Stimulated activated CD4-positive, alpha-beta T cell treated with anti-CD3 and anti-CD28 coated beads, Interleukin-12 subunit alpha, Interleukin-12 subunit beta, amount 100 ng/mL, for 4 hours (primary cell): ENCODE measurements around the gene POLK.
"Not testable (repeated sequence)": the region's sequence is repeated elsewhere in the genome, so short reads cannot be mapped to it uniquely, and the experiment has no call there.

ENCODE experiments used
- DNase-seq: peaks from one replicate; pipeline ENCODE4 v3.0.0-alpha.2; 2020

The POLK gene

GRCh38 chr5:75552764-75553163 is 41.1 kb downstream of the POLK start:
- no peak for DNase-seq

- no peak for DNase-seq
Measured at GRCh38 chr5:75553358-75553757, 41.7 kb downstream of the POLK start.

DNA sequence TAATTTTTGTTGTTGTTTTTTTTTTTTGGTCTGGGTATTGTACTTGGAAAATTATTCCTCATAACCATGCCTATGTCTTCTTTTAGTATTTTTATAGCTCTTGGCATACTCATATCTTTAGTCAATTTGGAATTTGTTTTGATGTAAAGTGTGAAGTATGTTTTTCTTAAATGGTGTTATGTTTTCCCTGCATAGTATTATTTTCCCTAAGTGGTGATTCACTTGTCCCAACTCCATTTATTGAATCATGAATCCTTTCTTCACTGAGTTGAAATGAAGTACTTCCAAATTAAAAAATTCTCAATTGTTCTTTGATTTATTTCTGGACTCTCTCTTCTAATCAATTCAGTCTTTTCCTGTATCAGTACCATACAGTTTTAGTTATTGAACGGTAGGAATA is 46.5 kb downstream of the POLK start:
- DNase-seq = no peak

DNA sequence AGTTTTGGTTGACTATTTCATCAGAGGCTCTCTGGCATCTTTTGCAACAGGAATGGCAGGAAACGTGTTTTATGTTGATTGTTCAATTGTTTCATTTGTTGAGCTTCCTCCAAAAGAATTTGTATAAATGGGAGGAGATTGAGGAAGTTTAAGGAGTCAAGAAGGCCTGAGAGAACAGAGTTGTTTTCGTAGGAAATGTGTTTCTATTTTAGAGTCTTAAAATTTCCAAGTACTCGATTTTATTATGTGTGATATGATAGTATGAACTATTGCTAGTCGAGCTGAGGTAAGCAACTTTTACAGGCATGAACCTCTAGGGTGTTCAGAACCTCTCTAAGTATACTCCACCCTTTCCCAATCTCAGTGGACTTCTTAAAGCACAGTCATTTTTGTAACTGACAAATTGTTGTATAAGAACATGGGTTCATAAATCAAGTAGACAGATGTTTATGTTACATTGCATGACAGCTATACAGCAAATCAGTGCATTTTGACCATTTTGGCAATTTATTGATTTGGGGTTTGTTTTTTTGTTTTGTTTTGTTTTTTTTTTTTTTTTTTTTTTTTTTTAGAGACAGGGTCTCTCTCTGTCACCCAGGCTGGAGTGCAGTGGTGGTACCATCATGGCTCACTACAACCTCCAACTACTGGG is 47.4 kb downstream of the POLK start:
- DNase-seq = no peak

DNA sequence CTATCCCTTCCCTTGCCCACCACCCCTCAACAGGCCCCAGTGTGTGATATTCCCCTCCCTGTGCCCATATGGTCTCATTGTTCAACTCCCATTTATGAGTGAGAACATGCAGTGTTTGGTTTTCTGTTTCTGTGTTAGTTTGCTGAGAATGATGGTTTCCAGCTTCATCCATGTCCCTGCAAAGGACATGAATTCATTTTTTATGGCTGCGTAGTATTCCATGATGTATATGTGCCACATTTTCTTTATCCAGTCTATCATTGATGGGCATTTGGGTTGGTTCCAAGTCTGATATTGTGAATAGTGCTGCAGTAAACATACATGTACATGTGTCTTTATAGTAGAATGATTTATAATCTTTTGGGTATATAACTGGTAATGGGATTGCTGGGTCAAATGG is 49.0 kb downstream of the POLK start:
- not testable (repeated sequence) for DNase-seq

DNA sequence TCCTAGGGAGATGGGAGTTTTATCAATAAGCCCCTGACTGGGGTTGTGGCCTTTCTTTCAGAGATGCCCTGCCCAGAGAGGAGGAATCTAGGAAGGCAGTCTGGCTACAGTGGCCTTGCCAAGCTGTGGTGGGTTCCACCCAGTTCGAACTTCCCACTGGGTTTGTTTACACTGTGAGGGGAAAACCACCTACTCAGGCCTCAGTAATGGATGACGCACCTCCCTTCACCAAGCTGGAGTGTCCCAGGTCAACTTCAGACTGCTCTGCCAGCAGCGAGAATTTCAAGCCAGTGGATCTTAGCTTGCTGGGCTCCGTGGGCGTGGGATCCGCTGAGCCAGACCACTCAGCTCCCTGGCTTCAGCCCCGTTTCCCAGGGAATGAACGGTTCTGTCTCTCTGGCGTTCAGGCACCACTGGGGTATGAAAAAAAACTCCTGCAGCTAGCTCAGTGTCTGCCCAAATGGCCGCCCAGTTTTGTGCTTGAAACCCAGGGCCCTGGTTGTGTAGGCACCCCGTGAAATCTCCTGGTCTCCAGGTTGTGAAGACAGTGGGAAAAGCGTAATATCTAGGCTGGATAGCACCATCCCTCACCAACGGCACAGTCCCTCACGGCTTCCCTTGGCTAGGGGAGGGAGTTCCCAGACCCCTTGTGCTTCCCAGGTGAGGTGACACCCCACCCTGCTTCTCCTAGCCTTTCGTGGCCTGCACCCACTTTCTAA is 54.5 kb downstream of the POLK start:
- peak; percentile 10 for DNase-seq

DNA sequence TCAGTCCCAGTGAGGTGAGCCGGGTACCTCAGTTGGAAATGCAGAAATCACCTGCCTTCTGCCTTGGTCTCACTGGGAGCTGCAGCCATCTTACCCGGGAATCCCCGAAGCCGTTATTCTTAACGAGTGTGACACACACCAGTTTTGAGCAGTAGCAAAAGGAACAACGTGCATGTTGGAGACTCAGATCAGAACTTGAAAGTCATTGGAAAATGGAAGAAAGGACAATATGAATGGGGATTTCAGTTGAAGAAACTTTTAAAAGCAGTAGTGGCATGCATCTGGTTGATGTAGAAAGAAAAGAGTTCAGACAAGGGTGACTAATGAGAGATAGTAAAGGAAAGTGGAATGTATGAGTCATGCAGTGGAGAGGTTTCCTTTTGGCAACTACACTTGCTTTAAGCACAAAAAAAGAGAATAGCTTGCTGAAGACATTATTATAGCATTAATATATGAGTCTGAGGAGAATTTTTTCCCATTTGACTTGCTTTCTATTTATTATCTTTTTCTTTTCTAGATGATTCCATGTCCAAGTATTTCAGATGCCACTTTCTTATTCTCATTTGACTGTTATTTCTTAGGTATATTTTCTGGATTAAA is 55.1 kb downstream of the POLK start:
- DNase-seq = peak; percentile 37

- no peak for DNase-seq
Measured at GRCh38 chr5:75567710-75568109, 56.0 kb downstream of the POLK start.

DNA sequence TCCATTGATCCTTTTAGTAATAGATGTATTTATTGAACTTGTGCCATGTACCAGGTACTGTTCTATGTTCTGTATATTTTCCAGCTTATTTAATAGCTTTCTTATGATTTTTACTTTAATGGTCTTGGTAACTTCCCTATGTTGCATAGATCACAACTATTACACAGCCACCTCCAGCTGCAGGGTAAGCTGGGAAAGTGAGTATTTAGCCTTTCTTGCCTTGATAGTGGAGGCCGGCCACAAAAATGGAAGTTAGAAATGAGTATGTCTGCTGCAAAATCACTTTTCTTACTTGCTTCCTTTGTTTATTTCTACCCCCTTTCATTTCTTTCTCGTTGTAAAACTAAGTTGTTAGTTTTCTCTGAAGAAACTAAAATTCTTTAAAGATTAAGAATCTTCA is 56.5 kb downstream of the POLK start:
- no peak for DNase-seq

DNA sequence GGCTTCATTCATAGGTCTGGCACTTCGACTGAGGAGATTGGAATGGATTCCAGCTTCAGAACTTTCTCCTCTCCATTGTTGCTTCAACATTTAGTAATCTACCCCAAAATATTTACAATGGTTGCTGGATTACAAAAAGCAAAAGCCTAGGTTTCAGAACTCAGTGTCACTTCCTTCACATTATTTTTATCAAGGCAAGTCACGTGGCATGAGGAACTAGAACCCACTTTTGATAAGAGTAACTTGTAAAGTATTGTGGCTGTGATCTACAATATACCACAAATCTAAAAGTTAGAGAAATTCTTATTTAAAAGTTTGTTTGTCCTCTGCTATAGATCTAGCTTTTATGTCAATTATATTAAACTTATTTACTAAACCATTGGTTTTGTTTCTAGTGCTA is 59.9 kb downstream of the POLK start:
- DNase-seq = no peak

DNA sequence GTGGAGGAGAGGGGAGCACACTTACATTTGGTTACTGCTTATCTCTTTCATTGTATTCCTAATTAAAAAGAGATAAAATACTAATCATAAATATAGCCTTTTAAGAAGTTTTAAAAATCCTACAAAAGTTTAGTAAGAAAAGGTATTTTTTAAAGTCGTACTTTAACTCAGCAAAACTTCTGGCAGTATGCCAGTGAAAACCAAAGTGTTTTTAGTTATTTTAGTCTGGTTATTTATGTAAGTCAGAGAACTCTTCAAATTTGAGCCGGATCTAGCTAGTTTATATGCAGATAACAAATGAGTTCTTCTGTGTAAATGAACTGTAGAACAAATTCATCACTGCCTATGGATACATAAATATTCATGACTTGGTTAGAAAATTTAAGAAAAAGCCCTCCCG is 63.1 kb downstream of the POLK start:
- no peak for DNase-seq

GRCh38 chr5:75578280-75578679 is 66.6 kb downstream of the POLK start:
- DNase-seq = not testable (repeated sequence)

DNA sequence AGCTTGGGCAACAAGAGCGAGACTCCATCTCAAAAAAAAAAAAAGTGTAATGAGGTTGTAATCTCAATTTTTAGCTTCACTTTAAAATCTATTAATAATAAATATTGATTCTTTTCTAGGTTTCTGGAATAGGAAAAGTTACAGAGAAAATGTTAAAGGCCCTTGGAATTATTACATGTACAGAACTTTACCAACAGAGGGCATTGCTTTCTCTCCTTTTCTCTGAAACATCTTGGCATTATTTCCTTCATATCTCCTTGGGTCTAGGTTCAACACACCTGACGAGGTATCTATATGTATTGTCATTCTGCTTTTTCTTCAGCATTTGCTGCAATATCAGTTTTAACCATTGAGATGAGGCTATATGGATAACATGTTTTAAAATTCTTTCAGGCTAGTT is 73.0 kb downstream of the POLK start:
- DNase-seq = no peak

- DNase-seq = no peak
Measured at GRCh38 chr5:75588666-75589065, 77.0 kb downstream of the POLK start.

GRCh38 chr5:75600535-75600934 is 88.8 kb downstream of the POLK start:
- DNase-seq = no peak

GRCh38 chr5:75601567-75601966 is 89.9 kb downstream of the POLK start:
- no peak for DNase-seq

DNA sequence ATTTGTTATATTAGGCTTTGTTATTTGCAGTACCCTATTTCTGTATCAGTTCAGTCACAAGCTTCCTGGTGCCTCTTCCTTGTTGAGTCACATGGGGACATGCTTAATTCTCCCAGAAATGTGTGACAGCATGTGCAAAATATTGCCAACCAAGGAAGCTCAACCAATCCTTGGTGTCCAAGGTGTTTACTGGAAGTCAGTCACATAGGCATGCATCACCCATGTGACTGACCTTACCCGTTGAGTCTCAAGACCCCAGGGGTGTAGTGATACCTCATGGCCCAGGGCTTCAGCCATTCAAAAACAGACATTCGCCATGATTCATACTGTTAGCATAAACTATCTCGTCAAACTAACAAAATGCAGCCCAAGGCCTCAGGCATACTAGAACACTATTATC is 90.3 kb downstream of the POLK start:
- no peak for DNase-seq

DNA sequence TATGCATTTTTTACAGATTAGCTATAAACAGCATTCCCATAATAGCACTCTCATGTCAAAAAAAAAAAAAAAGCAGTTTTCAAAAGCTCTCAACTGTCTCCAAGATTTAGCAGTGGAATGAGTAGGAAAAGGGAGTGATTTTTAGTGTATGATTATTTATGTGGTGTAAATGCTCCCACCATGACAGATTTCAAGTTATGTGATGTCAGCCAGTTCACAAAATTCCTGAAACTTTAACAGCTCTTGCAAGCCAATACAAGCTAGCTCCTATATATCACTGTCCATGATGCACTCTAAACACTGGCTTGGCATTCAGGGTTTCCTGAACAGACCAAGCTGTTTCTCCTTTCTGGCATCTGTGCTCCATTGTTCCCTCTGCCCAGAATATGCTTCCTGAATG is 91.7 kb downstream of the POLK start:
- no peak for DNase-seq

GRCh38 chr5:75603821-75604220 is 92.1 kb downstream of the POLK start:
- no peak for DNase-seq

DNA sequence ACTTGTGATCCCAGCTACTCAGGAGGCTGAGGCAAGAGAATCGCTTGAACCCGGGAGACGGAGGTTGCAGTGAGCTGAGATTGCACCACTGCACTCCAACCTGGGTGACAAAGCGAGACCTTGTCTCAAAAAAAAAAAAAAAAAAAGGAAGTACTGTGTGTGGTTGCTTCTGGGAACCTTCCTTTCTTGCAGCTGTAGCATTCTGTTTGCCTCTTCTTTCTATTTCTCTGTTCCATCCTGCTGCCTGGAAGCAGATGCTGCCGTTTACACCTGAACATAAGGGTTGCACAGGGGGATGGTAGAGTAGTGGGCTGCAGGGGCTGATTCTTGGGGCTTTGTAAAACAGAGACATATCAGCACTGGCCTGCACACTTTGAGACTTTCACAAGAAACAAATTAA is 95.7 kb downstream of the POLK start:
- DNase-seq = not testable (repeated sequence)

DNA sequence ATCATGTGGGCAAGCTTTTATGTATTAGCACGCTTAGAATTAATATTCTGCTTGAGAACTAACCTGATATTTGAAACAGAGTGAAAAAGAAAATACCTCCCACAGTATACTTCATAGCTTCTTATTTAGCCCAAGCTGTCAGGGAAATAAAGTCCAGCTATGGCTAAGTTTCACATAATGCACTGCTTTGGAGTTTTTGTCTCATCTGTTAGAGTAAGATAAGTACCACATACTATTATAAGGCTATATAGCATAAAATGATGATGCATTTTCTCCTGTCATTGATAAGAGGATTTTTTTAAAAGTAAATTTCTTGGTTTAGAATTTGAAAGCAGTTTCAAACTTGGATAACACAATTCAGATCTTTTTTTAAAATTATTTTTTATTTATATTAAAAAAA is 97.2 kb downstream of the POLK start:
- no peak for DNase-seq

DNA sequence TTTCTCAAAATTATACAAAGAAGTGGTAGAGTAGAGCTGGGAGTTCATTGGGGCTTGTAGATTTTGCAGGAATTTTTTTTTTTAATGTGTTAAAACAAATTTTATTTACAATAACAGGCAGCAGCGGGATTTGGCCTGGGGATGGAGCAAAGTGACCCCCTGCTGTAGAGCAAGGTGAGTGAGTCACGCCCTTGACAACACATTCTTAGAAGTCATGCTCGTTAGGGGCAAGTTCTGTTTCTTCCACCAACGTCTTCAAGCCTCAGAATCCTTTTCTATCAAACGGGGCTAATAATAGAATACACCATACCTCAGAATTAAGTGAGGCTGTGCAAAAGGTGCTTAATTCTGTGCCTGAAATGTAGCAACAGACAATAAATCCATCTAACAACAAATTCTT is 98.5 kb downstream of the POLK start:
- DNase-seq = no peak

GRCh38 chr5:75610859-75611310 is 99.2 kb downstream of the POLK start:
- DNase-seq = not testable (repeated sequence)
